Fibroblast of mammary gland (primary cell): ENCODE results near the gene ATP1A2.

Experiments used
- DNase-seq: peaks from one replicate; pipeline ENCODE4 v3.0.0-alpha.2; 2010; ENCODE audit warnings: low read depth
- H3K4me3 ChIP-seq: 2 replicates; pipeline ENCODE4 v1.5.1; 2011; ENCODE audit warnings: low read depth, mild to moderate bottlenecking, low read length, moderate library complexity; ENCODE audit not compliant: control insufficient read depth
- TF ChIP-seq, protein P1 (sequence below): conservative IDR thresholded peaks from 2 replicates; pipeline ENCODE4 v1.5.1; 2011; ENCODE audit warnings: low read depth, low read length, inconsistent platforms; ENCODE audit not compliant: control insufficient read depth, insufficient read depth

ATP1A2 gene

GRCh38 chr1:160115545-160116282 is at the start of gene ATP1A2:
ATP1A2 (plus strand) TSS chr1:160115759; CDS start chr1:160115862, 103 bp downstream.
- no peak within 1 kb of the TSS for H3K4me3 ChIP-seq
- TF ChIP-seq, protein P1, sequence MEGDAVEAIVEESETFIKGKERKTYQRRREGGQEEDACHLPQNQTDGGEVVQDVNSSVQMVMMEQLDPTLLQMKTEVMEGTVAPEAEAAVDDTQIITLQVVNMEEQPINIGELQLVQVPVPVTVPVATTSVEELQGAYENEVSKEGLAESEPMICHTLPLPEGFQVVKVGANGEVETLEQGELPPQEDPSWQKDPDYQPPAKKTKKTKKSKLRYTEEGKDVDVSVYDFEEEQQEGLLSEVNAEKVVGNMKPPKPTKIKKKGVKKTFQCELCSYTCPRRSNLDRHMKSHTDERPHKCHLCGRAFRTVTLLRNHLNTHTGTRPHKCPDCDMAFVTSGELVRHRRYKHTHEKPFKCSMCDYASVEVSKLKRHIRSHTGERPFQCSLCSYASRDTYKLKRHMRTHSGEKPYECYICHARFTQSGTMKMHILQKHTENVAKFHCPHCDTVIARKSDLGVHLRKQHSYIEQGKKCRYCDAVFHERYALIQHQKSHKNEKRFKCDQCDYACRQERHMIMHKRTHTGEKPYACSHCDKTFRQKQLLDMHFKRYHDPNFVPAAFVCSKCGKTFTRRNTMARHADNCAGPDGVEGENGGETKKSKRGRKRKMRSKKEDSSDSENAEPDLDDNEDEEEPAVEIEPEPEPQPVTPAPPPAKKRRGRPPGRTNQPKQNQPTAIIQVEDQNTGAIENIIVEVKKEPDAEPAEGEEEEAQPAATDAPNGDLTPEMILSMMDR: no peak
- DNase-seq: no peak

DNA sequence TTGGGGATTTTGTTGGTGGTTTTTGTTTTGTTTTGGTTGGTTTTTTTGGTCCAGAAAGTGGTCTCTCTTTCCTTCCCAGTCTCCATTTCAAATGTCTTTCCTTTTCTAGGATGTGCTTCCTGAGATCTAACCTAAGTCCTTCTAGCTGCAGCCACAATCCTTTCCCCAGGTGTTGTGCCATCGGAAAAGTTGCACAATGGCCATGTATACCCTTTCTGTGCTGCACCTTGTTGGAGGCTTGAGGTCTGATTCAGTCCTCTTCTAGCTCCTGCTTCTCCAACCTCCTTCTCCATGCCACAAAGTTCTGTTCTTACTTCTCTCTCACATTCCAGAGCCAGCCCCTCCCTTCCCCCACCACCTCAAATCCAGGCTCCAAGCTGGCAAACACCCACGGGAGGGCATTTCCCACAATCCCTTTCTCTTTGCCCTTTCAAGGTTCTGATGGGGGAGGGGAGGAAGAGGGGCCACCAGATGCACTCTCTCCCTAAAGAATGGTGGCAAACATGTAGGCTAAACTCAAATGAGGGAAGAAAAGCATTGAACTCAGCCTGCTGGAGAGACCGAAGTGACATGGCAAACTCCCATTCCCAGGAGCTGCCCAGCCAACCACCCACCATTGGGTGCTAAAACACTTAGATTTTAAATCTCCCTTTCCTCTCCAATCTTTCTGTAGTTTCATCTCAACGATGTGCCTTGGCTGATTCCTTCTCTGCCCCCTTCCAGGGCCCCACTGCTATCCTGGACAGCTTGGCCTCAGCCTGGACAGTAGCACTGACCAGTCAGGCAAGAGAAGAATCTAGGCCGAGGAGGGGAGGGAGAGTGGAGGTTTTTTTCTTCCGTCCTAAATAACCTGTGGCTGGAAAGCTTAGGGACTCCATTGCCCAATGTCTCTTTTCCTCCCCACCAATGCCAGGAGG is 48.5 kb upstream of the ATP1A2 start:
- DNase-seq: no peak
- TF ChIP-seq, protein P1: no peak
- no peak overlapping the region for H3K4me3 ChIP-seq

- TF ChIP-seq, protein P1: no peak
- no peak overlapping the region for H3K4me3 ChIP-seq
- no peak for DNase-seq
Measured at GRCh38 chr1:160068225-160068624, 47.3 kb upstream of the ATP1A2 start.

GRCh38 chr1:160069460-160070231 is 45.9 kb upstream of the ATP1A2 start, which contains the start of gene KCNJ10:
KCNJ10 (minus strand) TSS chr1:160070160; CDS start chr1:160042532, 27,628 bp downstream.
- DNase-seq: no peak
- peak within 1 kb of the TSS; percentile 53 for H3K4me3 ChIP-seq
- TF ChIP-seq, protein P1: no peak

DNA sequence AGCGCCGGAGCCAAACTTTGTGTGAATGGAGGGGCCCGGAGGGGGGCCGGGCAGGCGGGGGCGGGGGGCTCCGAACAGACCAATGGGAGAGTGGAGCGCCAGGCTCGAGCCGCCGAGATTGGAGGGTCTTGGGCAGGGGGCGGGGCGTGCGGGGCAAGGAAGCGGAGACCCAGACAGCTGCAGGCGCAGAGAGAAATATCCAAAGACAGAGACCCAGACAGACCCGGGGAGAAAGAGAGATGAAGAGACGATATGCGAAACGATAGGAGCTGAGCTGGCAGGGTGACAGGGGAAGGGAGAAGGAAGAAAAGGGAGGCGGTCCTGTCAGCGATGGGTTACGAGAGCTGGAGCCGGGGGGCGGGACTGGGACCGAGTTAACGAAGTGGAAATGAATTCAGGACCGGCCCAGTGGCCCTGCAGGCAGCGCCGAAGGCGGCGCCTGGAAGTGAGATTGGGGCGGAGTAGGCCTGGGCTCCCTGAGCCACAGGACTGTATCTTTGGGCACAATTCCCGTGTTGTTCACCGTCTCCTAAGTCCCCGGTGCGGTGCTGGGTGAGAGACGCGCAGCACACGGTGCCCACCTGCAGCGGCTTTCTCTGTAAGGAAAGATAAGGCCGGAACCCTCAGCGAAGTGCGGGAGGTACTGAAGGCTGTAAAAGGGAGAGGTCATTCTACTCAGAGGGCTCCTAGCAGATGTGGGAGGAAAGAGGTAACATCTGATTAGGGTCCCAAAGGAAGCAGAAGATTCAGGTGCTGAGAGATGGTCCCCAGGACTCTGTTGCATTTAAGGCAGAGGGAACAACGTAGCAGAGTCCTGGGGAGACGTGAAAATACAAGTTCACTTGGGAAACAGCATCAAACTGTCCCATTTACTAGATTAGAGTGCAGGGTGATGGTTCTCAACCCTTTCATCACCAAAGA is 45.1 kb upstream of the ATP1A2 start:
- peak overlapping the region; percentile 53 for H3K4me3 ChIP-seq
- TF ChIP-seq, protein P1: no peak
- peak; percentile 36 for DNase-seq

DNA sequence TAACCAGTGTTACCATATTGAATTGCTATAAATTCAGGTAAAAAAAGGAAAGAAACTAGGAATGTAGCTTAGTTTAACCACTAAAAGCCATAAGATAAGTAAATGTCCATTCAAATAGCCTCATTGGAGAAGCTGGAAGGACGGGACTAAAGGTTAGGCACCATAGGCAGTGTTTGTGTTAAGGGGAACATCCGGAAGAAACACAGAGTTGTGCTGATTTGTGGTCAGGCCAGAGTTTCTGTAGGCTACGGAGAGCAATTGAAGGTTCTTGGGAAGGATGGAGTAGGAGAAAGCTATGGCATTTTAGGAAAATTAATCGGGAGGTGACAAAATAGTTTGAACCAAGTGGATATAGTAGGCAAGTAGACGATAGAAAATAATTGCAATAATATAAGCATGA is 44.3 kb upstream of the ATP1A2 start:
- no peak for DNase-seq
- TF ChIP-seq, protein P1: no peak
- no peak overlapping the region for H3K4me3 ChIP-seq
